ENCODE results near the gene NUP50.

The NUP50 gene

DNA sequence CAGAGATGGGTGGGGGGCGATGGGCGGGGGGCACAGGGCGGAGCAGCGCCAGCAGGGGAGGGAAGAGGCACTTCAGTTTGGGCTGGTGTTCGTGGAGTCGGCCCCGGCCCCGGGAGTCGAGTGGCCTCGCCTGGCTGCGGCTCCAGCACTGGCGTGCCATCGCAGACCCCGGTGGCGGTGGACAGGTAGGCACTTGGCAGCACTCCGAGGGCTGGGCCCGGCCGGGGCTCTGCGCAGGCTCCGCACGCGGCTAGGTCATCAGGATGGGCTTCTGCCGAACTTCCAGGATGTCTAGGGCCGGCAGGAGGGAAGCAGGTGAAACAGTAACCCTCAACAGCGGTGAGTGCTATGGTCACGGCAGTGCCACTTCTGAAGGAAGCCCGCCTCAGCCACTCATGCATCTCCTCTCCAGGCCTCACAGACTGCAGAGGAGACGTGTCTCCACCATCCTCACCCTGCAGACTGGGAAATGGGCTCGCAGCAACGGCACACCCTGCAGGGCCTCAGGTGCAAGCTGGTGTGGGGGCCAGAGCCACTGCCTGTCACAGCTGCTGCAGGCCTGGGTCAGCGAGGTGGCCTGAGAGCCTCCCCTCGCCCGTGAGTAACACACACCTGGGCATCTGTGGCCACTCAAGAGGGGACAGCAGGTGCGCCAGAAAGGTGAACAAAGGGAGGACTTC is 33.3 kb downstream of the NUP50 start:
- DNase-seq = no peak

DNA sequence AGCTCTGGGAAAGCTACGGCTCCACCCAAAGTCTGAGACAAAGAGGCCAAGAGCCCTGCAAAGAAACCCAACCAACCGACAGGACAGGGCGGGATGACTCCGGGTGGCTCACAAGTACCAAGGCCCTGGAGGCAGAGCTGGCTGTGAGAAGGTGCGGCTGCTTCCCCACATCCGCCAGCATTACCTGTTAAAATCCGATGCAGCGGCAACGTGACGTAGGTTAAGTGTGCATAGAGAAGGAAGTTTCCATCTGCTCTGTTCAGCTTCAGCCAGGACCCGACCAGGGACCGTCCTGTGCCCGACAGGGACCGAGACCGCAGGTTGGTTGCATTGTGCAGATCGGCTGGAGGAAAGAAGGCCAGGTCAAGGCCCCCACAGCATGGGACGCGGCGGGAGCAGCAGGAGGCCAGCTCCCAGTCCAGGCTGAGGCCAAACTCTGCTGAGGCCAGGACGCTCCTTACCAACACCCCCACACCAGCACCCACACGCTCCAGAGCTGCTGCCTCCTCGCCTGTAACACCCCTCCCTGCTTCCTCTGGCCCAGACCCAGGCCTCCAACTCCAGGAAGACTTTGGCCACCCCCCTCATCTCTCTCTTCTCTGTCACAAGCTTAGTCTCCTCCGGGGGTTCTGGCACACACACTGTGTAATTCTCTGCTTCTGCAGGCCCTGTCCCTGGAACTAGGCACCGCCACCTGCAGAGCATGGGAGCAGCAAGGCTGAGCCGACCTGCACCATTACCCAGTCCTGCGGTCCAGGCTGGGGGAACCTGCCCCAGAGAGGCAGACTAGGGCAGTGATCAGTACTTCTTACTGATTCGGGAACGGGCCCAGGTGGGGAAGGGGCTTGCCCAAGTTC is 34.1 kb downstream of the NUP50 start:
- no peak for DNase-seq

DNA sequence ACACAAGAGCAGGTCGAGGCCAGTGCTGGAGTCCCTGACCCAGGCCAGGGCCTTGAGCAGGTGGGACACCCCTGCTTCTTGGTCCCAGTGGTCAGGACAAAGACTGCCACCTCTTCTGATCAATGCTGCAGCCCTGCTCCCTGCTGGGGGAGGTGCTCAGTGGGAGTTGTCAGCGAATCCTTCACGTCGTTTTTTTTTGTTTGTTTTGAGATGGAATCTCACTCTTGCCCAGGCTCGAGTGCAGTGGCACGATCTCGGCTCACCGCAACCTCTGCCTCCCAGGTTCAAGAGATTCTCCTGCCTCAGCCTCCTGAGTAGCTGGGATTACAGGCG is 34.7 kb downstream of the NUP50 start:
- DNase-seq = no peak

DNA sequence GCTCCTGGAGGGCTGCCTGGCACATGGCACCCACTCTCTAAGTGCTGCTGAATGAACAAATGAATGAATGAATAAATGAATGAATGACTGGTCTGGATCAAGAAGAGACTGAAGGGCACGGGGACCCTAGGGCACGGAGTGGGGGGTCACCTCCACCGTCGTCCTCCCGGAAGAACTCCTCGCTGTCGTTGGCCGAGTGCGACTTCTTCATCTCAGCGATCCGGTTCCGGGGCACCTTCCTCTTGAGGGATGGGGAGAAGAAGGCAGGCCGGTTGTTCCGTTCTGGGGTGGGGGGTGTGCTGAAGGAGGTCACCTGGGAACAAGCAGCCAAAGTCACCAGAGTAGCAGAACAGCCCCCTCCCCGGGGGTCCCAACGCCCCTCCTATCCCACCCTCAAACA is 36.0 kb downstream of the NUP50 start:
- no peak for DNase-seq

DNA sequence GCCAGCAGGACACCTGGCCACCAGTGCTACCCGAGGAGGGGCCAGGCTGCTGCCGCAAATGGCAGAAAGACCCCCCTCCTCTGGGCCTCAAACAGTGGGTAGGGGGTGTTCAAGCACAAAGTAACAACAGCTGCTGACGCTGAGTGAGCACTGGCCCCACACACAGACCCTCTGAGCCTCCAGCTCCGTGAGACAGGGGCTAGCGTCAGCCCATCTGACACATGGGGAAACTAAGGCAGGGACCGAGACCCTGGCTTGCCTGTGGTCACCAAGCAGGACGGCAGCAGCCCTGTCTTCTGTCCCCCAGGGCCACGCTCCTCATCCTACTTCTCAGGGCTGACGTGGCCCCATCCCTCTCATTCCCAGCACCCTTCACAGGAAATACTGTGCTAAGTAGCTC is 36.5 kb downstream of the NUP50 start:
- DNase-seq = no peak

DNA sequence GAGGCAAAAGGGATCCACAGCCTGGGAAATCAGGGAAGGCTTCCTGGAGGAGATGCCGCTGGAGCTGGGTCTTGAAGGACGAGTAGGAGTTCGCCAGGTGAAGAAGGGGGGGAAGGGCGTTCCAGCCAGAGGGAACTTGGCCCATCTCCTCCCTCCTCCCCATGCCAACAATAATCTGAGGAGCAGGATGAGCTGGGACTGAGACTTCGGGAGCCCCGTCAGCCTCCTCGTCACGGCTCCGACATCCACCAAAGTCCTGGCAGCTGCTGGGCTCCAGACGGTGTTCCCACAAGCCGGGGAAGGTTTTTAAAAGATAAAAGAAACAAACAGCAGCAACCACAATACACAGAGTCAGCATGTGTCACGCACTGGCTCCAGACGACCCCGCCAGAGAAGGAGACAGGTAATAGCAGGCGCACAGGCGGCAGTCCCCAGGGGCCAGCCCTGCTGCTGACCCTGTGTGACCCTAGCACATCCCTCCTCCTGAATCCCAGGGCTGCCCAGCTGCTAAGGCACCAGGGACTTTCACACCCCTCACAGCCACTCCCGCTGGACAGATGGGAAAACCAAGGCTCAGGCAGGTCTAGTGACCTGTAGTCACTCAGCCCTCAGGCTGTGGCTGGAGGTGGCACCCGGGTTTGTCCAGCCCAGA is 37.3 kb downstream of the NUP50 start:
- no peak for DNase-seq

DNA sequence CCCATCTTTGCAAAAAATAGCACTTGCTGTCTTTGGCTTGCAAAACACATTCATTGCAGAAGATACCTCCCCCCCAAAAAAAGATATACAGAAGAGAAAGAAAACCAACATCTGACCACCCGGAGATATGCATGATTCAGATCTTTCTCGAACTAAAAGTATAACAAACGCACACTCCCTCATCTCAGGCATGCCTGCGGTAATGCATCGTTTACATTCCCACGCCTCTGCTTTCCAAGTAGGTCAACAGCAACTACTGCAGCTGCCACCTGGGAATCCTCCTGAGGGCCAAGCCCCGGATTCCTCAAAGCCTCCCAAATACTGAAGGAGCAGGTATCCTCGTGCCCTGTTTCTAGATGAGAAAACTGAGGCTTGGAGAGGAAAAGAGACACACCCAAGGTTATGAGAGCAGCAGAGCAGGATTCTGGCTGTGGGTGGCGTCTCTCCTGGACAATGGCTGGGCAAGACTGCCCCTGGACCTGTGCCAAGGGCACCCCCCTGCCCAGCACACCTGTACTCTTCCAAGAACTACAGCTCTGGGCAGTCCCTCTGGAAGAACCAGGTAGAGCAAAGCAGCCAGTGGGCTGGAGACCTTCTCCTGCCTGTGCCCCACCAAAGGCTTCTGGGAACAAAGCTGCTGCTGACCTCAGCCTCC is 38.1 kb downstream of the NUP50 start:
- no peak for DNase-seq

DNA sequence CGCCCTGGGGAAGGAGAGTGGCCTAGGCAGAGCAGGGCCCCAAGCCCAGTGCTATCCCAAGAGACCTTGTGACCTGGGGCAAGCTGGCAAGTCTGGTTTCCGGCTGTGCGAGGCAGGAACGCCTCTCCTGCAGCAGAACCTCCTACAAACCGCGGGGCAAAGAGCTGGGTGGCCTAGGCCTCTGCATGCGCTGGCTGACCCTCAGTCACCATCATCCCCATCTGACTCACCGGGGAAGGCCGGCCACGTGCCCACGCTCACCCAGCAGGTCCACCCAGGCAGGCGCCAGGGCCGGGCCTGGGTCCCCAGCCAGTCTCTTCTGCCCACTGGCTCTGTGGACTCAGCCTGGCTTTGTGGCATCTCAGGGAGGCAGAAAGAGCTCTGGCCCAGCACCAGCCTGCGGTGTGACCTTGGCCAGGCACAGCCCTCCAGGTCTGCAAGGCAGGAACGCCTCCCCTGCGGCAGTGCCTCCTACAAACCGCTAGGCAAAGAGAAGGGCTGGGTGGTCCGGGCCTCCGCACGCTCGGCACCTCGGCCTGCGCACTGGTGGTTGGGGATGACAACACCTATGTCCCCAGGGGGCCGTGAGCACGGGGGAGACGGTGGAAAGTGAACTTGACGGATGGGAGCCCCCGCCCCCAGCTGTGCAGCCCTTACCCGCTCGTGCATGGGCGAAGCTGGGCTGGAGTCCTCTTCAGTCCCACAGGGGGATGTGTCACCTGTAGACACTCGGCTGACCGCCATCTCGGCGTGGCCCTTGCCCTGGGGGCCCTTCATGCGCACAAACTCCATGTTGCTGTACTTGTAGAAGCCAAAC is 38.8 kb downstream of the NUP50 start:
- DNase-seq = no peak

DNA sequence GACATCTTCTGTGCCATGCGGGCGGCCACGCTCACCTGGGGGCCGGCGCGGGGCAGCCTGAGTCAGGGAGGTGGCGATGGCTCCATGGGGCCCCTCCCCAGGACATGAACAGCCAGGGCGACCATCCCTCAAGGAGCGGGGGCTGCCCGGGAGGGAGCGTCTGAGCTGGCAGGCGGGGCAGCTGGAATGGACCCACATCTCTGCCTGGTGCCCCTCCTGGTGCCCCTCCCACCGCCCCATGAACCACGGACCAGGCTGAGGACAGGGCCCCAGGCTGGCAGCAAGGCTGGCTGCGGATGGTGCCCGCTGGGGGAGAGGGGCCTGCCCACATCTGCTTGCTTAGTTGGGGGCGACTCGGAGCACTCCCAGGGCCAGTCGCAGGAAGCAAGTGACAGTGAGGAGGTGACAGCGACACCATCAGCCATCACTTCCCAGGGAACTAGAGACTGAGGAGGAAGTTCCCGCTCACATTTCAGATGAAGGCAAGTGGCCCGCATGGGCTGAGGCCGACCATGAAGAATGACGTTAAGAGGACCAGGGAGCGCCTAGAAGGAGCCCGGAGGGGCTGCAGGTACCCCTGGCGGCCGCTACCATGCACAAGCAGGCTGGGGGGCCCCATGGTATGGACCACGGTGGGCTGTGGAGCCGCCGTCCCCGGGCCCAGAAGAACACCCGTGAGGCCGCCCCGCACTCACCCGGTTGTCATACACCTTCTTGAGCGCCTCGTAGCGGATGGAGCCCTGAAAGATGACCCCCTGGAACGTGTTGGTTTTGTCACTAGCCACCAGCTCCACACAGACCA is 39.6 kb downstream of the NUP50 start:
- no peak for DNase-seq

DNA sequence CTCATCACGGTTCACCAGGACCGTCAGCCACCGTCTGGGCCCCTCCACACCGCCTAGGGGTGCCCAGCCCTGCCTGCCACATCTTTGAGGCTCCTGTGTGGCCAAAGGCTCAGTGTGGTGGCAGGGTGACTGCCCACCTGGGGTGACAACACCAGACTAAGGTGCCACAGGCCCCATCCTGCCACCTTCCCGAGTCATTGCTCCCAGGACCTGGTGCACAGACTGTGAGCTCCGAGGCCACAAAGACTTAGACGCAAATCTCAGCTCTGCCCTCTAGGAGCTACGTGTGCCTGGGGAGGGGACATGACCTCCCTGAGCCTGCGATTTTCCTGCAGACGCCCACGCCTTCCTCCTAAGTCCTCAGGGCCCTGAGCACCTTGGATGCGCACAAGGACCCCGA is 40.5 kb downstream of the NUP50 start:
- no peak for DNase-seq

DNA sequence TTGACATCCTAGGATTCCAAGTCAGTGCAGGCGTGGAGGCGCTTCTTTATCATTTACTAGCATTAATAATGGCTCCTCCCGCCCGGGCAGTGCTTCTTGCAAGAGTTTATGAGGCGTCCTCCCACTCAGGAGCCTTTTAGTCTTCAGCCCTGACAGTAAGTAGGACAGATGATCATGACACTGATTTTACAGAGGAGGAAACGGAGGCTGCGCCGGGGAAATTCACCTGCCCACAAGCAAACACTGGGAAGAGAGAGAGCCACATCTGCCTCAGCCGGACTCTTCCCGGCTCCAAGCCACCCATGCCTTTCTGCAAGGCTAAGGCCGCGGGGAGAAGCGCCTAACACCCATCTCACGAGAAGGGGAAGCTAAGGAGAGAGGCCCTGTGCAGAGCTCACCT is 41.1 kb downstream of the NUP50 start:
- DNase-seq = no peak

DNA sequence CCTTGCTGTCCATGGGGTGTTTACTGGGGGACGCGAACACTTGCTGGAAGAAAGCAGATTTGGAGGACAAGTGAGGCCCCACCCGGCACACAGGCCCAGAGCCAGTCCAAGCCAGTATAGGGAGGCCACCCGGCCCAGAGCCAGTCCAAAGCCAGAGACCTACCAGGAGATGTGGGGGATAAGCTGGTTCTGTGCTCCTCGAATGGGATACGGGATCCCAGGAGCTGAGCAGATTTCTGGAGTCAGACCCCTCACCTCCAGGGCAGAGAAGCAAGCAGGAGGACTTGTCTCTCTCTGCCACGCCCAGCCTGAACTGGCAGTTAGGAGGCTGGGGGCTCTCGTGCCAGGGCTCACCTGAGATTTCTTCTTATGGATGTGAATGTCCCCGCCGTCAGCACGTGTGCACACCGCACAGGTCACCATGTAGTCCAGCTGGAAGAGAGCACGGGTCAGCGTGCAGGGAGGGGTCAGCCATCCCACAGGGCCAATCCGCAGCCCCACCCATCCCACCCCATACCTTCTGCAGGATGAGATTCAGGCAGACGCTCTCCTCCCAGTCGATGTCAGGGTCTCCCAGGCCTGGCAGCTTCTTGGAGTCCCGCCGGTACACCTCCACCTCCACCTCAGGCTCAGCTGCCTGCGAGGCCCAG is 41.7 kb downstream of the NUP50 start:
- no peak for DNase-seq

DNA sequence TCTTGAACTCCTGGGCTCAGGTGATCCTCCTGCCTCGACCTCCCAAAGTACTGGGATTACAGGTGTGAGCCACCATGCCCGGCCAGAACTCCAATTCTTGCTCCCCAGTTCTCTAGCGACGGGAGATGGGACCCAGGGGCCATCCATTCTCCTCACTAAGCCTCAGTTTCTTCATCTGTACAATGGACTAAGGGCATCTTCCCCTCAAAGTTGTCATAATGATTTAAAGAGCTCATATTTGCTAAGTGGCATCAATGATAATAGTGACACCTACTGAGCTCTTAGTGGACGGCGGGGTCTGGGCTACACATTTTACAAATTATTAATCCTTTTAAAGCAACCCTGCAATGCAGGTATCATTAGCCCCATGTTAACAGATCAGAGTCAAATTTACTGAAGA is 42.5 kb downstream of the NUP50 start:
- no peak for DNase-seq

DNA sequence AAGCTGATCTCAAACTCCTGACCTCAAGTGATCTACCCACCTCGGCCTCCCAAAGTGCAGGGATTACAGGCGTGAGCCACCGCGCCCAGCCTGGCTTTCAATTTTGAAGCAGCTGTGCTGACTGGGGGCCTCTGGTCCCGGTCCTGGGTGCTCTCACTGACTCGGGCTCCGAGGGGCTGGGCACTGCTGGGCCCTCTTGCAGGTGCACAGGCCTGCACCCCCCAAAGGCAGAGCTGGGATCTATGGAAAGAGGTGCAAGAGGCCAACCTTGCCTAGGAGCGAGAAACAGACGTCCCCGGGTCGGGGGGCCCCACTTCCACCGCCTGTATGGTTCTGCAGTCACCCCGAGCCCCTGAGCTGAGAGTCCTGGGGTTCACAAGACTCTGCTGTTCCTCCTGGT is 43.8 kb downstream of the NUP50 start:
- DNase-seq = no peak

DNA sequence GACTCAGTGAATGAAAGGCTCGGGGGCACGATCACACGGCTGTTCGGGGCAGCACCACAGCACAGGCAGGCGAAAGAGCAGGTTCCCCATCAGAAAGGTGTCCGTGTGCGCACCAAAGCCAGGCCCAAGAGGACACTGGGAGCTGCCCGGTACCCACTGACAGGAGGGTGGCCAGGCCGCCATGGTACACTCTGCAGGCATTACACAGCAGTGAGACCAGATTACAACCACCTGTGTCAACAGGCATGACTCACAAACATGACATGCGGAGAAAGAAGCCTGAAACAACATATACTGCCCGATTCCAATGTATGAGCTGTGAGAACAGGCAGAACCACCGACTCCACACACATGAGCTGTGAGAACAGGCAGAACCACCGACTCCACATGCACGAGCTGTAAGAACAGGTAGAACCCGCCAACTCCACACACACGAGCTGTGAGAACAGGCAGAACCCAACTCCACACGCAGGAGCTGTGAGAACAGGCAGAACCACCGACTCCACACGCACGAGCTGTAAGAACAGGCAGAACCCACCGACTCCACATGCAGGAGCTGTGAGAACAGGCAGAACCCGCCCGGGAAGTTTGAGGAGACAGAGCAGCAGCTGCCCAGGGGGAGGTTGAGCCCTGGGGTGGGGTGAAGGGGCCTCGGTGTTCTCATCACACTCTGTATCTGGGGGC is 44.4 kb downstream of the NUP50 start:
- no peak for DNase-seq

DNA sequence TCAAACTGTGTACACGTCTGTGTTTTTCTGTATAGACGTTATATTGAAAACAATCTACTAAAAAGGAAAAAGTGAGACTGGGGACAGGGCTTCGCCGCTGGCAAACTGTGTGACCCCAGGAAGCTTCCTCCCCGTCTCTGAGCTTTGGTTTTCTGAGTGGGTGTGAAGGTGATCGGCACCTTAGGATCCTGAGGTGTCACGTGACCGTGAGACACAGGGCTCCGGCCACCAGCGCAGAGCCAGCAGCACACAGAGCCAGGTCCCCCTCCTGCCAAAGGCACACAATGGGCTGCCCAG is 44.9 kb downstream of the NUP50 start:
- no peak for DNase-seq

DNA sequence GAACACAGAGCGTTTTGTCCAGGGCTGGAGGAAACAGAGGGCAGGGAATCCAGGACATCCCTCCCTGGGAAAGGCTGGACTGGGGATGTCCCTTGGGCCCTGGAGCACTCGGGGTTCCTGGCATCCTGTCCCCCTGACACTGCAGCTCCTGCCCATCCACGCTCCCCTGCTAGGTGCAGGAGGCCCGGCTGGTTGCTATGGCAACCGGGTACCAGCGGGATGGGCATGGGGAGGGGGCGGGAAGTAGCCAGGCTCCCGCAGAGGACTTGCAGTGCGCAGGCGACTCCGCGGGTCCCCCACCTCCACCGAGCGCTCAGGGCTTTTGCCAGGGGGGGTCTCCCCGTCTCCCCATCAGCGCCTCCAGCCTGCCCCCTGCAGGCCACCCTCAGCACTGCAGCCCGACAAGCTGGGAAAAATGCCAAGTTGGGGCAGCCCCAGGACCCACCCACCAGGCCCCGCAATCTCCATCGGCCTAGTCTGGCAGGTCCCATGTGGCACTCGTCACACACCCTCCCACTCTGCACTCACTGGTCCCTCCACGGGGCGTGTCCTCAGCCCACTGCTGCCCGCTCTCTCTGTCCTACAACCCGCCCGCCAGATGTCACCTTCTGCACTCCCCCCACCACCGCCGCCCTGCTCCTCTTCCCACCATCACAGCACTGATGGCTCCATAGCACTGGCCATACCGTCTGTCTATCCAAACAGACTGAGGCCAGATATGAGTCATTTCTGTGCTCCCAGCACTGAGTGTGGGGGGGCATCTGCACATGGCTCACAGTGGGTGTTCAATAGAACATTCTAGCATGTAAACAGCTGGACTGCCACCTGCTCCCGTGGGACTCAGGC is 45.5 kb downstream of the NUP50 start:
- peak; percentile 55 for DNase-seq

DNA sequence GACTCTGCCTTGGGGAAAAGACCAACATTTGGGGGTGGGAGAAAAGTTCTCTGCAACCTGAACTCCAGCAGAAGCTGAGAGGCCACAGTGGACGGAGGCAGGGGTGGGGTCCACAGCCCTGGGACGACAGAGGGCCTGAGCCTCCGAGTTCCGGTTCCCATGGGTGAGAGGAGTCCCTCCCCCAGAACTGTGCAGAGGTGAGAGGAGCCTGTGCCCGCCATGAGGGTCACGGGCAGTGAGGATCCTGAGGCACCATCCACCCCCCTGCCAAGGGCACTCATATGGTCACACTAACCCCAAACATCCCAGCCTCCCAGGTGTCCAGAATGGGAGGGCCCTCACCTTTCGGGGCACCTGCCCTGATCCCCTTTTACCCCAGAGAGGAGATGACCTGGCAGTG is 46.4 kb downstream of the NUP50 start:
- DNase-seq = no peak

DNA sequence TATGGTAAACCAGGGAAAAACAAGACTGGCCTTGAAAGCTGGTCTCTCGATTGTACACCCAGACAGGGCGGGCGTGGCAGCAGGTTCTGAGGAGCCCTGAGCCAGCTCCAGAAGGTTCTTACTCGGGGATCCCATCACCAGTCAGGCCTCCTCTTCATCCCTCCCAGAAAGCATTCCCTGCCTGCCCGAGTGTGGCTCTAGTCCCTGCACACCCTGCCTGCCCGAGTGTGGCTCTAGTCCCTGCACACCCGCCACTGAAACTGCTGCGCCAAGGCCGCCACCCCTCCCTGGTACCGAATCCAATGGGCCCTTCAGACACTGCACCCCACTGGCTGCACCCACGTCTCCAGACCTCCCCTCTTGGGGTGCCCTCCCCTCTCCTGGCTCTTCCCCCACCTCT is 46.9 kb downstream of the NUP50 start:
- no peak for DNase-seq

DNA sequence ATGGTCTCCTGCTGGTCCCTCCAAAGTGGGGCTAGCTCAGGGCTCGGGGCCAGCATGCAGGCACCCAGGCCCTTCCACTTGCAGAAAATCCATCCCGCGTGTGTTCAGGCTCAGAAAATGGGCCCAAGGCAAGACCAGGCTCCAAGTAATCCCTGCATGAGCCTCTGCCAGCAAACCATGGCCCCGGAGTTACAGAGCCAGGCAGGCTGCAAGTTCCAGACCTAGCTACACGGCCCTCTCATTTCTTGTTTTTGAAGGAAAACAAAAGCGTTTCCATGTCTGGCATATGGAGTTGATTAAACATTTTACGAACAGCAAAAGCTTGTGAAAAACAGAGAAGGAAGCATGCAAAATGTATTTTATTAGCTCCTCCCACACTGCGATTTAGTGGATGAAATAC is 47.3 kb downstream of the NUP50 start:
- DNase-seq = no peak

All from hematopoietic multipotent progenitor cell treated with erythropoietin and hydrocortisone succinate and interleukin-3 and kit ligand, for 4 days (in vitro differentiated cells).